MM.1S (cell line): ENCODE data around the gene CDHR5.

Experiments
- DNase-seq: peaks from one replicate; pipeline ENCODE4 v3.0.0-alpha.2; 2015
- H2AFZ ChIP-seq: fragments of 300-600 bp; sonication (generic); 2 replicates; pipeline ENCODE4 v1.6.0; 2016; ENCODE audit warnings: antibody characterized with exemption, low read length
- H3F3A ChIP-seq: fragments of 300-600 bp; sonication (generic); 2 replicates; pipeline ENCODE4 v1.6.1; 2016; ENCODE audit warnings: mild to moderate bottlenecking, antibody characterized with exemption, low read length, moderate library complexity, mixed read lengths; ENCODE audit not compliant: insufficient read depth
- H3K27ac ChIP-seq: fragments of 300-600 bp; sonication (generic); 2 replicates; pipeline ENCODE4 v1.5.1; 2016; ENCODE audit warnings: mild to moderate bottlenecking, low read length
- H3K27me3 ChIP-seq: fragments of 300-600 bp; sonication (generic); replicated peaks from 2 replicates; pipeline ENCODE4 v1.6.0; 2016; ENCODE audit warnings: low read length; ENCODE audit not compliant: insufficient read depth
- H3K36me3 ChIP-seq: fragments of 300-600 bp; sonication (generic); replicated peaks from 2 replicates; pipeline ENCODE4 v1.6.1; 2016; ENCODE audit warnings: mild to moderate bottlenecking, low read length, mixed read lengths; ENCODE audit not compliant: insufficient read depth
- H3K4me1 ChIP-seq: fragments of 300-600 bp; sonication (generic); 2 replicates; pipeline ENCODE4 v1.6.1; 2016; ENCODE audit warnings: low read length, mixed read lengths
- H3K4me2 ChIP-seq: fragments of 300-600 bp; sonication (generic); 2 replicates; pipeline ENCODE4 v1.6.0; 2016; ENCODE audit warnings: low read depth, low read length
- H3K4me3 ChIP-seq: fragments of 300-600 bp; sonication (generic); 2 replicates; pipeline ENCODE4 v1.5.1; 2016; ENCODE audit warnings: low read length, mixed read lengths
- H3K79me2 ChIP-seq: fragments of 300-600 bp; sonication (generic); 2 replicates; pipeline ENCODE4 v1.6.1; 2016; ENCODE audit warnings: mixed run types, low read length, mixed read lengths
- H3K9ac ChIP-seq: fragments of 300-600 bp; sonication (generic); 2 replicates; pipeline ENCODE4 v1.6.1; 2016; ENCODE audit warnings: low read length, mixed read lengths
- H3K9me2 ChIP-seq: fragments of 300-600 bp; sonication (generic); replicated peaks from 2 replicates; pipeline ENCODE4 v1.6.1; 2016; ENCODE audit warnings: mild to moderate bottlenecking, low read length, mixed read lengths; ENCODE audit not compliant: insufficient read depth
- H3K9me3 ChIP-seq: fragments of 300-600 bp; sonication (generic); replicated peaks from 2 replicates; pipeline ENCODE4 v1.6.1; 2016; ENCODE audit warnings: mild to moderate bottlenecking, low read length, mixed read lengths; ENCODE audit not compliant: insufficient read depth
- H4K20me1 ChIP-seq: fragments of 300-600 bp; sonication (generic); 2 replicates; pipeline ENCODE4 v1.6.1; 2016; ENCODE audit warnings: mild to moderate bottlenecking, low read length, moderate library complexity, mixed read lengths; ENCODE audit not compliant: insufficient read depth
- CTCF ChIP-seq: fragments of 300-600 bp; sonication (generic); IDR thresholded peaks from 2 replicates; pipeline ENCODE4 v1.5.1; 2016; ENCODE audit warnings: antibody characterized with exemption, low read length, mixed read lengths
- EZH2 ChIP-seq: fragments of 300-600 bp; sonication (generic); optimal IDR thresholded peaks from 2 replicates; pipeline ENCODE3; 2017; ENCODE audit warnings: low read depth, mild to moderate bottlenecking, antibody characterized with exemption, low read length, mixed read lengths
- EZH2phosphoT487 ChIP-seq: fragments of 300-600 bp; sonication (generic); IDR thresholded peaks from 2 replicates; pipeline ENCODE4 v1.6.1; 2018; ENCODE audit warnings: antibody characterized with exemption, low read length

The CDHR5 gene

DNA sequence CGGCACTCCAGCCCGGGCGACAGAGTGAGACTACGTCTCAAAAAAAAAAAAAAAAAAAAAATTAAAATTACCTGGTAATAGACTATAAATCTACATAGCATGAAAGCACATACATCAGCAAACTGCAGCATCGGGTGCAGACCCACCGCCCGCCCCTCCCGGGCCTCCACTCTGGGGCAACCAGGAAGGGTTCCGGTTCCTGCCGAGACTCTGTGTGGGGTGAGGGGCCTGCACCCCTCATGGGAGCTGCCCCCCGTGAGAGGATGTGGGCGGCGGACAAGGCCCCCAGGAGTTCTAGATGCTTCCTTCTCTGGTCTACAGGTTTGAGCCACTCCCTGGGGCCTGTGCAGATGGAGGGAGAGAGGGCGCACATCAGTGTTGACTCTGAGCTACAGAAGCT lies 21.5 kb upstream of the CDHR5 start:
- H3K4me3 ChIP-seq: no peak overlapping the region
- no peaks in the 10 kb centered on the region for H4K20me1 ChIP-seq
- H3K27ac ChIP-seq: peak overlapping the region; percentile 81; the same call in 1 of the 2 replicates

GRCh38 chr11:645536-645935 lies 20.8 kb upstream of the CDHR5 start:
- no peaks in the 10 kb centered on the region for H3K79me2 ChIP-seq
- H3K9ac ChIP-seq: peak overlapping the region; percentile 31
- H3K9me2 ChIP-seq: no peaks in the 10 kb centered on the region
- peaks cover 13% of the 10 kb centered on the region for H3F3A ChIP-seq
- H3K4me2 ChIP-seq: peak overlapping the region; percentile 25; the same call in 1 of the 2 replicates
- no peaks in the 10 kb centered on the region for H3K9me3 ChIP-seq
- no peaks in the 10 kb centered on the region for H3K27me3 ChIP-seq
- H3K4me3 ChIP-seq: no peak overlapping the region
- peak; percentile 95 for DNase-seq
- H4K20me1 ChIP-seq: no peaks in the 10 kb centered on the region
- TF ChIP-seq EZH2phosphoT487 (no peak), EZH2 (no peak), CTCF (no peak)
- H2AFZ ChIP-seq: no peak overlapping the region
- peaks cover 18% of the 10 kb centered on the region for H3K4me1 ChIP-seq
- H3K36me3 ChIP-seq: no peaks in the 10 kb centered on the region
- peak overlapping the region; percentile 81 for H3K27ac ChIP-seq

More for the DNA sequence above, 21.5 kb upstream of the CDHR5 start:
- Histone ChIP-seq H3K9ac (no peak overlapping the region; the same call in 1 of the 2 replicates), H3K9me3 (no peaks in the 10 kb centered on the region), H3K79me2 (no peaks in the 10 kb centered on the region), H3K4me2 (no peak overlapping the region), H2AFZ (no peak overlapping the region), H3F3A (peaks cover 13% of the 10 kb centered on the region), H3K36me3 (no peaks in the 10 kb centered on the region), H3K9me2 (no peaks in the 10 kb centered on the region), H3K4me1 (peaks cover 18% of the 10 kb centered on the region), H3K27me3 (no peaks in the 10 kb centered on the region)
- no peak for DNase-seq
- TF ChIP-seq EZH2 (no peak), EZH2phosphoT487 (no peak), CTCF (no peak)

- no peak for TF ChIP-seq CTCF
- no peak for TF ChIP-seq EZH2
- no peak for TF ChIP-seq EZH2phosphoT487
- no peaks in the 10 kb centered on the region for H3K79me2 ChIP-seq
- H3K27me3 ChIP-seq: no peaks in the 10 kb centered on the region
- H3K27ac ChIP-seq: peak overlapping the region; percentile 53
- H4K20me1 ChIP-seq: no peaks in the 10 kb centered on the region
- H3K4me1 ChIP-seq: peaks cover 18% of the 10 kb centered on the region
- no peaks in the 10 kb centered on the region for H3K9me2 ChIP-seq
- H3K4me2 ChIP-seq: no peak overlapping the region
- no peak for DNase-seq
- no peak overlapping the region for H2AFZ ChIP-seq
- H3K9me3 ChIP-seq: no peaks in the 10 kb centered on the region
- H3K9ac ChIP-seq: no peak overlapping the region
- no peaks in the 10 kb centered on the region for H3K36me3 ChIP-seq
- no peak overlapping the region for H3K4me3 ChIP-seq
- peaks cover 13% of the 10 kb centered on the region for H3F3A ChIP-seq
Measured at GRCh38 chr11:643849-644738, 19.3 kb upstream of the CDHR5 start.
